ENCODE results near the gene CD200. TPM values are rescaled to one million over a fixed set of nuclear protein-coding genes. Genes with fewer than 3 reads are reported as not detected.
"Not testable (repeated sequence)": the region's sequence is repeated elsewhere in the genome, so short reads cannot be mapped to it uniquely, and the experiment has no call there.

The CD200 gene
- total RNA-seq, 4 donors from 2014 or later = 4.6 to 59.1 (median 31.4) TPM

GRCh38 chr3:112393360-112393728 lies 60.4 kb downstream of the CD200 start:
- DNase-seq (ENCODE audit: low spot score) (no peak), ATAC-seq (ENCODE audit: low FRiP score) (no peak)
- TF ChIP-seq, protein P1, sequence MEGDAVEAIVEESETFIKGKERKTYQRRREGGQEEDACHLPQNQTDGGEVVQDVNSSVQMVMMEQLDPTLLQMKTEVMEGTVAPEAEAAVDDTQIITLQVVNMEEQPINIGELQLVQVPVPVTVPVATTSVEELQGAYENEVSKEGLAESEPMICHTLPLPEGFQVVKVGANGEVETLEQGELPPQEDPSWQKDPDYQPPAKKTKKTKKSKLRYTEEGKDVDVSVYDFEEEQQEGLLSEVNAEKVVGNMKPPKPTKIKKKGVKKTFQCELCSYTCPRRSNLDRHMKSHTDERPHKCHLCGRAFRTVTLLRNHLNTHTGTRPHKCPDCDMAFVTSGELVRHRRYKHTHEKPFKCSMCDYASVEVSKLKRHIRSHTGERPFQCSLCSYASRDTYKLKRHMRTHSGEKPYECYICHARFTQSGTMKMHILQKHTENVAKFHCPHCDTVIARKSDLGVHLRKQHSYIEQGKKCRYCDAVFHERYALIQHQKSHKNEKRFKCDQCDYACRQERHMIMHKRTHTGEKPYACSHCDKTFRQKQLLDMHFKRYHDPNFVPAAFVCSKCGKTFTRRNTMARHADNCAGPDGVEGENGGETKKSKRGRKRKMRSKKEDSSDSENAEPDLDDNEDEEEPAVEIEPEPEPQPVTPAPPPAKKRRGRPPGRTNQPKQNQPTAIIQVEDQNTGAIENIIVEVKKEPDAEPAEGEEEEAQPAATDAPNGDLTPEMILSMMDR (IDR thresholded peaks at IDR 0.05) = no peak

DNA sequence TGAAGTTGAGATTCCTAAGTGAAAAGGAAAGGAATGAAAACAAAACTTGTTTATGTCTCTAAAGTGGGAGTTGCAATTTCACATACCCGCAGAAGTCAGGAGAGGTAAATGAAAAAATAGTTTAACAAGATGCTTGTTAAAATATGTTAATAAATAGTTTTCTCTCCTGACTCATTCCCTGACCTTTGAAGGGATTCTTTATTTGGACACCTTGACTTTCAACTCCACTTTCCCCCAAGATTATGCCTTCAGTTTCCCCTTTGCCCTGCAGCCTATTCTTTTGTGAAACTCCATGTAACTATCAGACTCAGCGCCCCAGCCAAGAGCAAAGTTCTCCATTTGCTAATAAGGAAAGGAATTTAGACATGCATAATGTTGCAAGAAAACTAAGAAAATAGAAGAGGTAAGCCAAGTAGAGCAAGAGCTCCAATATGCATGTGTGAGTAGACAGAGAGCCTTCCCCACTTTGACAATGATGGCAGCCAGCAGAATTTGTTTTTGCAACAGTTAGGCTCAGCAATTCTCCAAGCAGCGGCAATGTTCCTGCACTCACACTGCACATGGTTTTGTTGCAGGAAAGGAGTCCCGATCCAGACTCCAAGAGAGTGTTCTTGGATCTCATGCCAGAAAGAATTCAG lies 61.2 kb downstream of the CD200 start:
- ATAC-seq (ENCODE audit: low FRiP score) (peak; percentile 47), DNase-seq (ENCODE audit: low spot score) (no peak)

GRCh38 chr3:112395181-112395895 lies 62.4 kb downstream of the CD200 start:
- ATAC-seq (ENCODE audit: low FRiP score) (no peak), DNase-seq (ENCODE audit: low spot score) (no peak)
- TF ChIP-seq, protein P1 (IDR thresholded peaks at IDR 0.05) = no peak

More for the DNA sequence above, 61.2 kb downstream of the CD200 start:
- TF ChIP-seq, protein P1 (IDR thresholded peaks at IDR 0.05) = no peak

DNA sequence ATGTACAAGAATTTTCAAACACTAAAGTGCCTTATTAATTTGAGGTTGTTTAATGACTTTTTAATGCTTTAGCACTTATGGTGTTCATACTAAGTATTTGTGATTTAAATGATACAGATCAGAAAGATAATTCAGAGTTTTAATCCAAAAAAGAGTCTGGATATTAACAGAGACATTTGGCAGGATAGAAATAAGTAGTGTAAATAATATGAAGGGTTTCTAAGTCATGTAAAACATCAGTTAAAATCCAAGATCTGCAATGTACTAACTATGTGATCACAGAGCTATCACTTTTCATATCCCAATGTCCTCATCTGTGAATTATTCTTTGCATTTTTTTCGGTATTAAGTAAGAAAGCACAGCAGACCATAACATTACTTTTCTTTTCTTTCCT lies 62.9 kb downstream of the CD200 start:
- DNase-seq (ENCODE audit: low spot score) = no peak
- no peak for ATAC-seq (ENCODE audit: low FRiP score)
- TF ChIP-seq, protein P1 (IDR thresholded peaks at IDR 0.05) = no peak

- TF ChIP-seq, protein P1 (IDR thresholded peaks at IDR 0.05) = no peak
- DNase-seq (ENCODE audit: low spot score) (no peak), ATAC-seq (ENCODE audit: low FRiP score) (no peak)
Observed at GRCh38 chr3:112397556-112397955, 64.6 kb downstream of the CD200 start.

GRCh38 chr3:112399064-112399463 lies 66.1 kb downstream of the CD200 start:
- ATAC-seq (ENCODE audit: low FRiP score) (no peak), DNase-seq (ENCODE audit: low spot score) (no peak)
- TF ChIP-seq, protein P1 (IDR thresholded peaks at IDR 0.05) = no peak

- ATAC-seq (ENCODE audit: low FRiP score); DNase-seq (ENCODE audit: low spot score): not testable (repeated sequence)
Observed at GRCh38 chr3:112399554-112399953, 66.6 kb downstream of the CD200 start.

- not testable (repeated sequence) for ATAC-seq (ENCODE audit: low FRiP score); DNase-seq (ENCODE audit: low spot score)
Observed at GRCh38 chr3:112400317-112400716, 67.4 kb downstream of the CD200 start.
